OCI-LY3 (cell line): ENCODE measurements around the gene IPO5.

Experiments used
- H2AFZ ChIP-seq: fragments of 200-600, 300-600 bp; shearing (Covaris generic); 2 replicates; pipeline ENCODE4 v1.6.0; 2014; ENCODE audit warnings: antibody characterized with exemption, low read depth, low read length
- H3K27ac ChIP-seq: fragments of 200-600, 300-600 bp; sonication (generic); 2 replicates; pipeline ENCODE4 v1.5.1; 2014; ENCODE audit warnings: mild to moderate bottlenecking, low read length, moderate library complexity, mixed read lengths
- H3K27me3 ChIP-seq: fragments of 200-600, 300-600 bp; sonication (generic); 2 replicates; pipeline ENCODE4 v1.6.1; 2014; ENCODE audit warnings: low read depth, low read length, mixed read lengths
- H3K36me3 ChIP-seq: fragments of 200-600, 300-600 bp; sonication (generic); replicated peaks from 2 replicates; pipeline ENCODE3; 2014; ENCODE audit warnings: low read depth, low read length, mixed read lengths
- H3K4me1 ChIP-seq: fragments of 300-600, 200-600 bp; sonication (generic); 2 replicates; pipeline ENCODE4 v1.6.1; 2014; ENCODE audit warnings: low read length, mixed read lengths
- H3K4me2 ChIP-seq: fragments of 200-600, 300-600 bp; sonication (generic); 2 replicates; pipeline ENCODE4 v1.6.1; 2014; ENCODE audit warnings: low read length, mixed read lengths
- H3K4me3 ChIP-seq: fragments of 300-600, 200-600 bp; sonication (generic); 2 replicates; pipeline ENCODE4 v1.5.1; 2014; ENCODE audit warnings: antibody characterized with exemption, mild to moderate bottlenecking, low read length, moderate library complexity
- H3K79me2 ChIP-seq: fragments of 300-600, 200-600 bp; shearing (Covaris generic); 2 replicates; pipeline ENCODE4 v1.6.1; 2014; ENCODE audit warnings: mild to moderate bottlenecking, low read length, mixed read lengths
- H3K9ac ChIP-seq: fragments of 300-600, 200-600 bp; shearing (Covaris generic); 2 replicates; pipeline ENCODE4 v1.6.0; 2014; ENCODE audit warnings: mild to moderate bottlenecking, low read length, moderate library complexity
- H3K9me3 ChIP-seq: fragments of 200-600, 300-600 bp; shearing (Covaris generic); 2 replicates; pipeline ENCODE4 v1.6.1; 2014; ENCODE audit warnings: low read length, mixed read lengths; ENCODE audit not compliant: insufficient read depth
- H4K20me1 ChIP-seq: fragments of 200-600, 300-600 bp; sonication (generic); 2 replicates; pipeline ENCODE4 v1.6.1; 2016; ENCODE audit warnings: low read length, mixed read lengths; ENCODE audit not compliant: insufficient read depth
- EZH2phosphoT487 ChIP-seq: fragments of 200-600 bp; shearing (Covaris generic); IDR thresholded peaks from 2 replicates; pipeline ENCODE4 v1.6.1; 2018; ENCODE audit warnings: antibody characterized with exemption, mixed run types, low read depth
- TF ChIP-seq, protein P1 (sequence below): fragments of 200-600, 300-600 bp; sonication (generic); IDR thresholded peaks from 2 replicates; pipeline ENCODE4 v1.5.1; 2014; ENCODE audit warnings: antibody characterized with exemption, low read length, low read depth

The IPO5 gene

DNA sequence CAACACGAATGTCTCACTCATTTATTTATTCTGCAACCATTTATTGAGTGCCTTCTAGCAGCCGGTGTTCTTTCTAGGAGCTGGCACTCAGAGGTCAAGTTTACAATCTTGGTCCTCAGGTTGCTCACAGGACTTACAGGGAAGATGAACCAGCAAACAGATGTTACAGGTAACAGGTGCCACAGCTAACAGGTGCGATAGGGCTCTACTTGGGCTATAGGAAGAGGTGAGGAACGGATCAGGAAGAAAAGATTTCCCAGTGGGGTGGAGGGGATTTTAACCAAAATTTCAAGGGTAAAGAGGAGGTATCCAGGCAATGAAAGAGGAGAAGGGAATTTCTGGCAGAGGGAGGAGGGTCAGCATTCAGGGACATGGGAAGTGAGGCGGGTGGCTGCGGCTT is 102.1 kb downstream of the IPO5 start:
- Histone ChIP-seq H3K4me2 (no peak overlapping the region), H3K79me2 (no peaks in the 10 kb centered on the region), H2AFZ (no peak overlapping the region), H3K27me3 (peaks cover 13% of the 10 kb centered on the region), H3K9ac (no peak overlapping the region), H3K9me3 (no peaks in the 10 kb centered on the region), H3K36me3 (no peaks in the 10 kb centered on the region), H3K4me3 (no peak overlapping the region), H3K27ac (no peak overlapping the region), H3K4me1 (no peaks in the 10 kb centered on the region), H4K20me1 (no peaks in the 10 kb centered on the region)
- TF ChIP-seq, protein P1, sequence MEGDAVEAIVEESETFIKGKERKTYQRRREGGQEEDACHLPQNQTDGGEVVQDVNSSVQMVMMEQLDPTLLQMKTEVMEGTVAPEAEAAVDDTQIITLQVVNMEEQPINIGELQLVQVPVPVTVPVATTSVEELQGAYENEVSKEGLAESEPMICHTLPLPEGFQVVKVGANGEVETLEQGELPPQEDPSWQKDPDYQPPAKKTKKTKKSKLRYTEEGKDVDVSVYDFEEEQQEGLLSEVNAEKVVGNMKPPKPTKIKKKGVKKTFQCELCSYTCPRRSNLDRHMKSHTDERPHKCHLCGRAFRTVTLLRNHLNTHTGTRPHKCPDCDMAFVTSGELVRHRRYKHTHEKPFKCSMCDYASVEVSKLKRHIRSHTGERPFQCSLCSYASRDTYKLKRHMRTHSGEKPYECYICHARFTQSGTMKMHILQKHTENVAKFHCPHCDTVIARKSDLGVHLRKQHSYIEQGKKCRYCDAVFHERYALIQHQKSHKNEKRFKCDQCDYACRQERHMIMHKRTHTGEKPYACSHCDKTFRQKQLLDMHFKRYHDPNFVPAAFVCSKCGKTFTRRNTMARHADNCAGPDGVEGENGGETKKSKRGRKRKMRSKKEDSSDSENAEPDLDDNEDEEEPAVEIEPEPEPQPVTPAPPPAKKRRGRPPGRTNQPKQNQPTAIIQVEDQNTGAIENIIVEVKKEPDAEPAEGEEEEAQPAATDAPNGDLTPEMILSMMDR, result no peak
- no peak for TF ChIP-seq EZH2phosphoT487

DNA sequence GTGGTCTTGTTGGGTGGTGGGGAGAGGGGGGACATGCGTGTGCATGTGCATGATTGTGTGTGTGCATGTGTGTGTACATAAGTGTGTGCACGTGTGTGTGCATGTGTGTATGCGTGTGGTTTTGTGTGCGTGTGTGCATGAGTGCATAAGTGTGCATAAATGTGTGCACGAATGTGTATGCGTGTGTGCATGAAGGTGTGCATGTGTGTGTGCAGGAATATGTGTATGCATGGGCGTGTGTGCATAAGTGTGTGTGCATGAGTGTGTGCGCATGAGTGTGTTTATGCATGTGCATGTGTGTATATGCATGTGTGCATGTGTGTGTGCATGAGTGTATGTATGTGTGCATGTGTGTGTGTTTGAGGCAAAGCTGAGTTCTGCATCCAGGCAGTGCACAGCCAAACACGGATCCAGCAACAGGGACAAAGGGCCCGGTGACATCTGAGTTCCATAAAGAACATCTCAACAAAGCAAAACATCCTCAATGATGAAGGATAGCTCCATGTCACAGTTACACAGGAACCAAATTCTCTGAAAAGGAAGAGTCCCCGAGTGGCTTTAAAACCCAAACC is 103.5 kb downstream of the IPO5 start:
- Histone ChIP-seq H3K9me3 (no peaks in the 10 kb centered on the region), H3K79me2 (no peaks in the 10 kb centered on the region), H3K36me3 (no peaks in the 10 kb centered on the region), H3K4me1 (no peaks in the 10 kb centered on the region), H3K9ac (no peak overlapping the region), H2AFZ (no peak overlapping the region), H3K4me2 (no peak overlapping the region), H3K27me3 (peaks cover 13% of the 10 kb centered on the region), H4K20me1 (no peaks in the 10 kb centered on the region), H3K4me3 (no peak overlapping the region), H3K27ac (no peak overlapping the region)
- TF ChIP-seq EZH2phosphoT487, result no peak
- TF ChIP-seq, protein P1, result no peak

DNA sequence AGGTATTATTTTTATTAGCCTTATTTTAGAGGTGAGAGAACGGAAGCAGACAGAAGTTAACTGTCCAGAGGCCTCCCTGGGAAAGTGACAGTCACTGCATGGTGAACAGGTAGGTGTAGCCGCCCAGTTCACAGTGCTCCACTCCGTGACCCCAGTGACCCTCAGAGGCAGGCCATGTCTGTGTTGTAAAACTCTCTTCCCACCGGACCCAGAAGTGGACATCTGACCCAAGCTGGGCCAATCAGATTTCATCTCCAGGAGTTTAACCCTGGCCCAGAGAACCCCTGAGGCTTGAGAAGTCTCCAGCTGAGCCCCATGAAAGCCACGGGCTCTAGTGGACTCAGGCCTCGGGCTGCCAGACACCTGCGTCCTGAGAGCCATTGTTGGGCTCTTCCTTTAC is 105.8 kb downstream of the IPO5 start:
- Histone ChIP-seq H3K9ac (no peak overlapping the region), H3K27me3 (peaks cover 6% of the 10 kb centered on the region), H3K36me3 (no peaks in the 10 kb centered on the region), H3K4me3 (no peak overlapping the region), H3K79me2 (no peaks in the 10 kb centered on the region), H3K9me3 (no peaks in the 10 kb centered on the region), H3K4me1 (no peaks in the 10 kb centered on the region), H3K4me2 (no peak overlapping the region), H4K20me1 (no peaks in the 10 kb centered on the region), H2AFZ (no peak overlapping the region), H3K27ac (no peak overlapping the region)
- no peak for TF ChIP-seq EZH2phosphoT487
- TF ChIP-seq, protein P1, result no peak

DNA sequence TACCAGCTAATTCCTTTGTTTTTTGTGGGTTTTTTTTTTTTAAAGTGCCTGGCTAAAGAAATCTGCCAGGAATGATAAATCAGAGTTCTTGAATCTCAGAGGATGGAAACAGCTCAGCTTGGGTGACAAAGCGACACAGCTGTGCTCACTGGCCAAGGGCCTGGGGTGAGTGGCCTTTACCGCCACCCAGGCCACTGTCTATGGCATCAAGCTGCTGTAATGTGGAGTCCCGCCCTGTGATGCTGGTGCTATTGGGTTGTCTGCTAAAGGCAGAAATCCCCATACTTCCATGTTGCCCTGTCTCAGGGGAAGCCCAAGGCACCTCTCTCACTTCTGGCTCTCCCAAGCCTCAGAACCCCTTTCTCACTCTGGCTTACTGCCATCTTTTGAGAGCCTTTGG is 106.8 kb downstream of the IPO5 start:
- H3K4me2 ChIP-seq, result no peak overlapping the region
- H3K9ac ChIP-seq, result no peak overlapping the region
- H4K20me1 ChIP-seq, result no peaks in the 10 kb centered on the region
- no peak overlapping the region for H3K27ac ChIP-seq
- H3K4me1 ChIP-seq, result no peaks in the 10 kb centered on the region
- no peaks in the 10 kb centered on the region for H3K79me2 ChIP-seq
- no peaks in the 10 kb centered on the region for H3K36me3 ChIP-seq
- H2AFZ ChIP-seq, result no peak overlapping the region
- no peaks in the 10 kb centered on the region for H3K9me3 ChIP-seq
- no peak overlapping the region for H3K4me3 ChIP-seq
- no peak for TF ChIP-seq EZH2phosphoT487
- TF ChIP-seq, protein P1, result no peak
- peaks cover 3% of the 10 kb centered on the region; the same call in 1 of the 2 replicates for H3K27me3 ChIP-seq
